AG08395 (cell line): ENCODE data around the gene AIFM2.
"Not testable (repeated sequence)": the region's sequence is repeated elsewhere in the genome, so short reads cannot be mapped to it uniquely, and the experiment has no call there.

Experiments used
- DNase-seq: peaks from one replicate; pipeline ENCODE4 v3.0.0; 2012; ENCODE audit warnings: mixed read lengths, low spot score

Gene AIFM2

GRCh38 chr10:70090951-70091350 lies 41.7 kb downstream of the AIFM2 start:
- no peak for DNase-seq

GRCh38 chr10:70090013-70090412 lies 42.6 kb downstream of the AIFM2 start:
- DNase-seq, result no peak

GRCh38 chr10:70088308-70088698 lies 44.3 kb downstream of the AIFM2 start:
- no peak for DNase-seq

GRCh38 chr10:70087616-70088307 lies 44.9 kb downstream of the AIFM2 start:
- no peak for DNase-seq

- no peak for DNase-seq
Measured at GRCh38 chr10:70085975-70086613, 46.5 kb downstream of the AIFM2 start.

- DNase-seq, result no peak
Measured at GRCh38 chr10:70084189-70084588, 48.4 kb downstream of the AIFM2 start.

GRCh38 chr10:70080789-70081188 lies 51.8 kb downstream of the AIFM2 start:
- DNase-seq, result not testable (repeated sequence)

- no peak for DNase-seq
Measured at GRCh38 chr10:70078937-70079336, 53.7 kb downstream of the AIFM2 start.

GRCh38 chr10:70078329-70078728 lies 54.3 kb downstream of the AIFM2 start:
- no peak for DNase-seq

- no peak for DNase-seq
Measured at GRCh38 chr10:70074971-70075370, 57.7 kb downstream of the AIFM2 start.

GRCh38 chr10:70074165-70074564 lies 58.5 kb downstream of the AIFM2 start:
- DNase-seq, result no peak

- DNase-seq, result no peak
Measured at GRCh38 chr10:70070834-70071233, 61.8 kb downstream of the AIFM2 start.

GRCh38 chr10:70069346-70069745 lies 63.3 kb downstream of the AIFM2 start:
- DNase-seq, result no peak

GRCh38 chr10:70068925-70069324 lies 63.7 kb downstream of the AIFM2 start:
- no peak for DNase-seq

GRCh38 chr10:70067586-70067985 lies 65.0 kb downstream of the AIFM2 start:
- DNase-seq, result no peak

GRCh38 chr10:70066190-70066589 lies 66.4 kb downstream of the AIFM2 start:
- no peak for DNase-seq

- no peak for DNase-seq
Measured at GRCh38 chr10:70064486-70064885, 68.1 kb downstream of the AIFM2 start.

GRCh38 chr10:70063418-70064098 lies 69.1 kb downstream of the AIFM2 start:
- DNase-seq, result no peak
